Mesangial cell (primary cell): Measurements from ENCODE around the gene PI4K2B. TPM values are rescaled to one million over a fixed set of nuclear protein-coding genes. Genes with fewer than 3 reads are reported as not detected.

Experiments
- total RNA-seq: library from RNA; depleted of rRNA; stranded (reverse); fragments of >200 nt; gene quantifications from 2 replicates; pipeline ENCODE4 v1.2.3, GENCODE V29; 2015

PI4K2B gene
- total RNA-seq = 7.9 and 20.0 TPM in 2 replicates

GRCh38 chr4:25233737-25234389 lies at the start of gene PI4K2B:
TSS of gene PI4K2B (plus strand) at chr4:25234033. CDS start at chr4:25234164, 131 bp downstream.

GRCh38 chr4:25312496-25313200 lies 78.8 kb downstream of the PI4K2B start, which contains the start of gene ZCCHC4:
TSS of gene ZCCHC4 (plus strand) at chr4:25312774. CDS start at chr4:25312810, 36 bp downstream.

Other genes with a start within 250 kb of the PI4K2B start
- under 0.01 and 0.13 TPM in 2 replicates for gene LGI2, start 203.1 kb upstream of the PI4K2B start, total RNA-seq
- 2.4 and 4.1 TPM in 2 replicates for gene SEPSECS, start 73.6 kb upstream of the PI4K2B start, total RNA-seq
- 3.9 and 7.0 TPM in 2 replicates for gene ZCCHC4, start 78.7 kb downstream of the PI4K2B start, total RNA-seq
- gene ANAPC4, start 143.2 kb downstream of the PI4K2B start, total RNA-seq = 9.3 and 12.2 TPM in 2 replicates